ENCODE results near the gene BCL3.

Gene BCL3

DNA sequence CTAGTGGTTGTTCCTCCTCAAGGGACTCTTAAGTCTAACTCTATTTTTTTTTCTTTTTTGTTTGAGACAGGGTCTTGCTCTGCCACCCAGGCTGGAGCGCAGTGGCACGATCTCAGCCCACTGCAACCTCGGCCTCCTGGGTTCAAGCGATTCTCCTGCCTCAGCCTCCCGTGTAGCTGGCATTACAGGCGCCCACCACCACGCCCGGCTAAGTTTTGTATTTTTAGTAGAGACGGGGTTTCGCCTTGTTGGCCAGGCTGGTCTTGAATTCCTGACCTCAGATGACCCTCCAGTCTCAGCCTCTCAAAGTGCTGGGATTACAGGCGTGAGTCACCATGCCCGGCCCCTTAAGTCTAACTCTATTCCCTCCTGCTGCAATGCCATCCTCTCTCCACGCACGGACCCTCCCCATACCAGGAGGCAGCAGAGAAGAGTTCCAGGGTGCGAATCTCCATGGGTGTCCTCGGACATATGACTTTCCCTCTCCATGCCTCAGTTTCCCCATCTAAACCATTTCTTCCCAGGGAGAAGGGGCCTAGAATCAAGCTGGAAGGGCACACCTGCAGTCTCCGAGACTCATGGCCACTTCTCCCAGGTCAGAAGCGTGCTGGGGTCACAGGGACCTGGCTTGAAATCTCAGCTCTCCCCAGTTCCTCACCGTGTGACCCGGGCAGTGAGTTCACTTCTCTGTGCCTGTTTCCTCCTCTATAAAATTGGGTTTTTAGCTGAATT is 6.0 kb upstream of the BCL3 start:
- no peak for DNase-seq

GRCh38 chr19:44744871-44745332 is 3.6 kb upstream of the BCL3 start:
- DNase-seq, result no peak

GRCh38 chr19:44745341-44745831 is 3.1 kb upstream of the BCL3 start:
- DNase-seq, result no peak

GRCh38 chr19:44745887-44746600 is 2.5 kb upstream of the BCL3 start:
- DNase-seq, result no peak

DNA sequence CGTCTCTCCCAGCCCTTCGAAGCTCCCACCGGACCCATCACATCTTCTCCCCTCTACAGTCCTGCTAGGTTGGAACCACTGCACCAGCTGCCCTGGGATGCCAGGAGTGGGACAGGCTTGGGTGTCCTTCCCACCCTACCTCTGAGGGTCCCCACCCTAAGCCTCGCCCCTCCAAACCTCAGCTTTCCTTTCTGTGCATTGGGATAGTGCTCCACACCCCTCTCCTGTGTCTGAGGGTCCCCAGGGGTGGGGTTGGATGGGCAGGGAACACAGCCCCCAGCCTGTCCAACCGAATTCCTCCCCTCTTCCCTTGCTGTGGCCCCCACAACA is 1.9 kb upstream of the BCL3 start:
- no peak for DNase-seq

DNA sequence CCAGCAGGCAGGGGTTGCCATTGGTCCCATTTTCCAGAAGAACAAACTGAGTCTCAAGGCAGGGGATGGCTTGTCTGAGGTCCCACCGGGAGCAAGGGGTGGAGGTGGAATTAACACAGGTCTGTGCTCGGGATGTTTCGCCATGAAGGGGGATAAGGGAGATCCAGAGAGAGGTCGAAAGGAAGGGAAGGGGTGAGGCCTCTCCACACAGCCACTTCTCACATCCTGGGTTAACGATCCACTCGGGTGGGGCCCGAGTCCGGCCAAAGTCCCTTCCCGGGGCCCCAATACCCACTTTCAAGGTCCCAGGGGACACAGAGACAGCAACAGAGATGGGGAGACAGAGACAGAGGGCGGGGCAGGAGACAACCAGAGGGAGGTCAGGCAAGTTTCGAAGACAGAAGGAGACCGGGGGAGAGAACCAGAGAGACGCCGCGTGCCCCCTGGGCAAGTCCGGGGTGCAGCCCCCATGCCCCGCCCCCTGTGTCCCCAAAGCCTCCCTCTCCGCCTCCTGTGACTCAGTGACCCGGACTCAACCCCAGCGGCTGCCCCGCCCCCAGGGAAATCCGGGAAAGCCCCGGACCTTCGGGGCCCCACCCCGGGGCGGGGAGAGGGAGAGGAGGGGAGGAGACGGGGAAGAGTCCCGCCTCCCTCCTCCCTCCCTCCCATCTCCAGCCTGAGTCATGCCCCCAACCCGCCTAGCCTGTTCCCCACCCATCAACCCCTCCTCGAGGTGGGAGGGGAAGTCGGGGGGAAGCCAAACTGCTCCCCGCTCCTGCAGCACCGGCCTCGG is 1.4 kb upstream of the BCL3 start:
- DNase-seq, result peak; percentile 93

DNA sequence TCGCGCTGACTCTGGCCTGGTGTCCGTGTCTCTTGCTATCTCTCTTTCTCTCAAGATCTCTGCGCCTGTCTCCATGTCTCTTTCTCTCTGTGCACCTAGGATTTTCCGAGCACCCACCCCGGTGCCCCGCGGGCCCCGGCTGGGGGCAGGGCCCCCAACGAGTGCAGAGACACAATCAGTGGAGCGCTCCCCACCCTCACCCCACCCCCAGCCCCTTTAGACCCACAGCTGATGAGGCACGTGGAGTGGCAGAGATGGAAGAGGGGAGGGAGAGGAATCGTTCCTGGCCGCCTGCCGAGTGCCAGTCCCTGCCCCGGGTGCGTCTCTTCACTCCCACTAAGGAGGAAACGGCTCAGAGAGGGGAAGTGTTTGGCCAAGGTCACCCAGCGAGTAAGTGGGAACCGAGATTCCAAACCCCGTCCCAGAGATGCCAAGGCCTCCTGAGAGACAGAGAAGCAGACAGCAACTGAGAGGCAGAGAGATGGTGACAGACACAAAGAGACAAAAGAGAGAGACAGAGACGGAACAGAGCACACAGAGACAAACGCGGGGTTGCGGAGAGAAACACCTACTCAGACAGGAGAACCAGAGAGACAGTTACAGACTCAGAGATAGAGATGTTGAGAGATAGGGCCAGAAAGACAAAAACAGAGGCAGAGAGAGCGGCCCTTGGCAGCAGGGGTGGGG is 626 bp upstream of the BCL3 start:
- no peak for DNase-seq

GRCh38 chr19:44749292-44749691 is 784 bp downstream of the BCL3 start:
- no peak for DNase-seq

GRCh38 chr19:44749994-44750393 is 1.5 kb downstream of the BCL3 start:
- no peak for DNase-seq

DNA sequence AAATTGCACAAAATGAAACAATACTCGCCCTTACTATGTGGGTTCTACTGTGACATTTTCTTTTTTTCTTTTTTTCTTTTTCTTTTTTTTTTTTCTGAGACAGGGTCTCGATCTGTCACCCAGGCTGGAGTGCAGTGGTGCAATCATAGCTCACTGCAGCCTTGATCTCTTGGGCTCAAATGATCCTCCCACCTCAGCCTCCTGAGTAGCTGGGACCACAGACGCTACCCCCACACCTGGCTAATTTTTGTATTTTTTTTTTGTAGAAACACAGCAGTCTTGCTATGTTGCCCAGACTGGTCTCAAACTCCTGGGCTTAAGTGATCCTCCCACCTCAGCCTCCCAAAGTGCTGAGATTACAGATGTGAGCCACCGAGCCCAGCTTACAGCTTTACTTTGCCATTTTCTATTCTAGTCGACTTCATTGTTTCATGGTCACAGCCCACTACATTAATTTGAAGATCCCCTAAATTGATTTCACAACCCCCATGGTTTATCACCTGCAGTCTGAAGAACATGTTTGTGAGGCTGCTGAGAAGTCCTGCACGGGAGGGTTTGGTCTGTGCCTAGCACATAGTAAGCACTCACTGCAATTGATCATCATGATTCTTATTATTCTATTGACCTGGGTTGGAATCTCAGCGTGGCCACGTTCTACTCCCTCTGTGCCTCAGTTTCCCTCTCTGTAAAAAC is 3.8 kb downstream of the BCL3 start:
- DNase-seq, result no peak

- peak; percentile 98 for DNase-seq
These were observed 4.5 kb downstream of the BCL3 start for GRCh38 chr19:44752816-44753625.

DNA sequence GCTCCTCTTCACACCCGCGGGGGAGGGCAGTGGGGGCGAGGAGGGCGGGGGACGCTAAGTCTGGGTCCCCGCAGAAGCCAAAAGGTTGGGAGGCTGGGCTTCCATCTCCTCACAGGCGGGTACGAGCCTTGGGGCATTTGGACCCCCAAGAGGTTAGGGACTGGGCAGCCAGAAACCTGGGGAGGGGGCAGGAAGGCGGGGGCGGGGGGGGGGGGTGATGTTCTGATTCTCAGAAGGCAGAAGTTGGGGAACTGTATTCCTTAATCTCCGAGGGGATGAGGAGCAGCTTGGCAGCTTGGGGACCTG is 5.1 kb downstream of the BCL3 start:
- no peak for DNase-seq

DNA sequence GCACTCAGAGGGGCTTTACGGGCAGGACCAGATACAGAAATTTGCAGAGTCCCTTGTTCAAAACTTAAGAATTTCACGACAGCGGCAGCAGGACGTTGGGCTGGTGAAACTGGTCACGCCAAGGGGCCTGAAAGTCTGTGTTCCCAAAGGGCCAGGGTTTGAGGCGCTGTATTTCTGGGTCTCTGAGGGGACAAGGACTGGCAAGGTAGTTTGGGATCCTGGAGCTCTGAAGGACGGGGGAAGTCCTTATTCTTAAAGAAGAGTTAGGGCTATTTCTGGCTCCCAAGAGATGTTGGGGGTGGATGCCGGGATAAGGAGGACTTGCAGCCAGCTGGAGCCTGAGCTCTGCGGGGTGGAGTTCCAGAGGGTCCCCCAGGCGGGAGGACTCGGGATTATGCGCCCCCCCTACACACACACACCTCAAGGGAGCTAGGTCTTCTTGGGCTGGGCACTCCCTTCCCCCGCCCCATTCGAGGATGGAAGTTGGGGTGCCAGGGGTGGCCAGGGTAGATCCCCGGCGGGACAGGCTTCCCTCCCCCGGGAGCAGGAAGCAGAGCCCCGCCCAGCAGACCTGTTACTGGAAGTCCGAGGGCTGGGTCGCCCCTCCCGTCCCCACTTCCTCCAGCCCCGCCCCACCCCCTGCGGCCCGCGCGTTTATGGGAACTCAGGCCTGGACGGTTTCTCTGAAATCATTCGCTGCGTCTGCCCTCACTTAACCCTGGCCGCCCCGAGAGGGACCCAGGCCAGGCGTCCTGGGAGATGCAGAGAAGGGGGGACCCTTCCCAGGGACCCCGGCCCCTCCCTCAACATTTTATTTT is 5.6 kb downstream of the BCL3 start:
- peak; percentile 91 for DNase-seq

GRCh38 chr19:44754750-44755080 is 6.2 kb downstream of the BCL3 start:
- no peak for DNase-seq

DNA sequence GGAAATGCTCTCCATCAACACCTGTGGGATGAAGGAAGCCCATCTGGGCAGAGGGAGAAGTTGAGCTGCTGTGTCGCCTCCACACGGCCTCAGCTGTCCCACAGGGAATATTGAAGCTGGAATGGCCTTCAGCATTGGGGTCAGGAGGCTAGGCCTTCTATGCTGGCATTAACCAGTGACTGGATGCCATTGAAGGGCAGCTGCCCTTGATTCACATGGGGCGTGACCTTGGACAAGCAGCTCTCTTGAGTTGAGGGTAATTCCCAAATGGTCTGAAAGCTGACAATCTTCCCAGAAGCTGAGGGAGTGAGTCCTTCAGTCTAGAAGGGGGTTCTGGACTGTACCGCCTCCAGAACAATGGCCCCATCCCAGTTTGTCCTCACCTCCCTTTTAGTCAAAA is 6.7 kb downstream of the BCL3 start:
- no peak for DNase-seq

DNA sequence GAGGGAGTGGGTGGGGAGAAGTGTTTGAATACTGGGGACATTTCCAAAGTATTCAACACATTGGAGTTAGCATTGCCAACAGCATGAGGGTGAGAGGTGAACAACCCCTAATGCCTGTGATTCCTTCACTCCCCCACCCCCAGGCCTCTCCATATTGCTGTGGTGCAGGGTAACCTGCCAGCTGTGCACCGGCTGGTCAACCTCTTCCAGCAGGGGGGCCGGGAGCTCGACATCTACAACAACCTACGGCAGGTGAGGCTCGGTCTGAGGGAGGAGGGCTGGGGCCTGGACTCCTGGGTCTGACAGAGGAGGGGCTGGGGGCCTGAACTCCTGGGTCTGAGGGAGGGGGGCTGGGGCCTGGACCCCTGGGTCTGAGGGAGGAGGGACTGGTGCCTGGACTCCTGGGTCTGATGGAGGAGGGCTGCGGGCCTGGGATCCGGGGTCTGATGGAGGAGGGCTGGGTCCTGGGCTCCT is 7.6 kb downstream of the BCL3 start:
- DNase-seq, result no peak

DNA sequence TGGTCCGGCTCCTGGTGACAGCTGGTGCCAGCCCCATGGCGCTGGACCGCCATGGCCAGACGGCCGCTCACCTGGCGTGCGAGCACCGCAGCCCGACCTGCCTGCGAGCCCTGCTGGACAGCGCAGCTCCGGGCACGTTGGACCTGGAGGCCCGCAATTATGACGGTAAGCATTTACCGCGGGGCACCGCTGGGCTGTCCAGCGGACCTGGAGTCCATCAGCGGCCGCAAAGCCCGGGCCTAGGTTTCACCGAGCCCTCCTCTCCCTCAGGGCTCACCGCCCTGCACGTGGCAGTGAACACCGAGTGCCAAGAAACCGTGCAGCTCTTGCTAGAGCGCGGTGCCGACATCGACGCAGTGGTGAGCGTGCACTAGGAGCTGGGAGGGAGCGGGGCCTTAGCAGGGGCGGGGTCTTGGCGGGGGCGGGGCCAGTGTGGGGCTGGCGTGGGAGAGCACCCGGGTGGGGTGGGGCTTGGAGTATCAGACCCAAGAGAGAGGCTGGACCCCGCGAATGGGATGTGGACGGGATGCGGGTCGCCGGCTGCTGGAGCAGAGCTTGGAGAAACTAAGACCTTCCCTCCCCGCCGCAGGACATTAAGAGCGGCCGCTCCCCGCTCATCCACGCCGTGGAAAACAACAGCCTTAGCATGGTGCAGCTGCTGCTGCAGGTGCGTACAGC is 8.7 kb downstream of the BCL3 start:
- DNase-seq, result no peak

GRCh38 chr19:44757735-44758505 is 9.4 kb downstream of the BCL3 start:
- no peak for DNase-seq

DNA sequence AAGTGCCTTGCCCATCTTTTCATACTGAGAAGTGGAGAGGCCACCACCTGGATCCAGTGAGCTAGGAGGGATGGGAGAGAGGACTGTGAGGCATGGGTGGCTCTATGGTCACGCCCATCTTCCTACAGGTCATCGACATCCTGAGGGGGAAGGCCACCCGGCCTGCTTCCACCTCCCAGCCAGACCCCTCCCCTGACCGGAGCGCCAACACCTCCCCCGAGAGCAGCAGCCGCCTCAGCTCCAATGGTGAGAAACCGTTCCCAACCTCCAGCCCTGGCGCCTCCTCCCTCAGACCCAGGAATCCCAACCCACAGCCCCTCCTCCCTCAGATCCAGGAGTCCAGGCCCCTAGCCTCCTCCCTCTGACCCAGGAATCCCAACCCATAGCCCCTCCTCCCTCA is 10.1 kb downstream of the BCL3 start:
- DNase-seq, result no peak

All from NK-92 treated with Interleukin-12 subunit alpha and Interleukin-12 subunit beta, amount 100 ng/mL, for 24 hours (cell line).